Measurements from ENCODE around the gene MIX23. TPM values are rescaled to one million over a fixed set of nuclear protein-coding genes. Genes with fewer than 3 reads are reported as not detected.

Gene MIX23
- polyA plus RNA-seq, 2 donors, result 32.9 to 41.9 TPM

GRCh38 chr3:122410639-122411038 lies 27.6 kb upstream of the MIX23 start:
- no peak overlapping the region for H3K4me3 ChIP-seq (ENCODE audit: low read depth in 1 of 2, low read length in 2 of 2)
- 86 to 89% methylated on average over 6 of the region's 6 CpGs for WGBS, 2 donors

DNA sequence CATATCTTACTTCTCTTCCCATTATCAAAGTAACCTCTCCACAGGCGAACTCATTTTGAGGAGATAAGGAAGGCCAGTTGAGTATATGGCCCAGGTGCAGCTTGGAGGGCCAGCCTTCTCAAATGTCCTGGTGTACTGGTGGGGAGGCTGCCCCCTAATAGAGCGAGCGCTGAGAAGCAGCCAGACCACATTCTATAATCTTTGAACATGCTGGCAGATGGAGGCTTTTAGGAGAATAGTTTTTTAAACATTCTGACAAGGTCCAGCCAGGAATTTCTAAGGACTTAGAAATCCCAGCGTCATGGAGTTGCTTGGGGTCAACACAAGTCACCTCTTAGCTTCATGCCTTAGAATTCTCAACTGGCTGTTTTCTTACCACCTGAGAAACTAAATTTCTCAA lies 27.1 kb upstream of the MIX23 start:
- H3K27ac ChIP-seq (ENCODE audit: low read depth in 2 of 2, low read length in 1 of 2), result no peak overlapping the region
- no peaks in the 10 kb centered on the region for H3K4me1 ChIP-seq (ENCODE audit: control insufficient read depth in 2 of 2, insufficient read depth in 2 of 2, low read length in 1 of 2)
- H3K4me3 ChIP-seq (ENCODE audit: low read depth in 1 of 2, low read length in 2 of 2), result no peak overlapping the region
- peaks cover 8 to 14% of the 10 kb centered on the region in 2 donors for H3K36me3 ChIP-seq (ENCODE audit: control insufficient read depth in 2 of 2, insufficient read depth in 2 of 2, low read length in 1 of 2)
- WGBS, 2 donors, result 84 to 87% methylated on average over 4 of the region's 4 CpGs
- no peaks in the 10 kb centered on the region for H3K9me3 ChIP-seq (ENCODE audit: control insufficient read depth in 2 of 2, insufficient read depth in 1 of 2, low read depth in 1 of 2, low read length in 1 of 2)
- no peaks in the 10 kb centered on the region for H3K27me3 ChIP-seq (ENCODE audit: control insufficient read depth in 1 of 2, insufficient read depth in 2 of 2, low read length in 2 of 2)

More at GRCh38 chr3:122410639-122411038, 27.6 kb upstream of the MIX23 start:
- Histone ChIP-seq H3K27me3 (ENCODE audit: control insufficient read depth in 1 of 2, insufficient read depth in 2 of 2, low read length in 2 of 2) (no peaks in the 10 kb centered on the region), H3K4me1 (ENCODE audit: control insufficient read depth in 2 of 2, insufficient read depth in 2 of 2, low read length in 1 of 2) (no peaks in the 10 kb centered on the region), H3K27ac (ENCODE audit: low read depth in 2 of 2, low read length in 1 of 2) (peak overlapping the region in 1 of 2 donors; percentile 30), H3K9me3 (ENCODE audit: control insufficient read depth in 2 of 2, insufficient read depth in 1 of 2, low read depth in 1 of 2, low read length in 1 of 2) (no peaks in the 10 kb centered on the region), H3K36me3 (ENCODE audit: control insufficient read depth in 2 of 2, insufficient read depth in 2 of 2, low read length in 1 of 2) (peaks cover 5 to 13% of the 10 kb centered on the region in 2 donors)

DNA sequence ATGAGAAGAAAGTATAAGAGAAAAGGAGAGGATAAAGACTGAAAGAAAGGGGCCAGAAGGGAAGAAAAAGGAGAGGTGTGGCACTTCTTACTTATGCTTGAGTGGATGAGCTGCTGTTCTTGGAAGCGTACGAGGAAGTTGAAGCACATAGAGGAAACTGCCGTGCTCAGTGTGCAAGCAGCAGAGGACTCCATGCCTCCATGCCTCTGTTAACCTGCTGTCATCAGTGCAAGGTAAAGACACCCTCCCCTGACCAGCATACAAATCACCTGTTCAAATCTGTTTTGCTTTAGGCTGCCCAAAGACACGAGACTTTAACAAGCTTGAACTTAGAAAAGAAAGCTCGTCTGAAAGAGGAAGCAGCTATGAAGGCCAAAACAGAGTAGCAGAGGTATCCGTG lies 26.4 kb upstream of the MIX23 start:
- WGBS, 2 donors, result 60 to 66% methylated on average over 6 of the region's 6 CpGs
- peak overlapping the region in 1 of 2 donors; percentile 9 for H3K27ac ChIP-seq (ENCODE audit: low read depth in 2 of 2, low read length in 1 of 2)
- H3K4me3 ChIP-seq (ENCODE audit: low read depth in 1 of 2, low read length in 2 of 2), result no peak overlapping the region
- no peaks in the 10 kb centered on the region for H3K4me1 ChIP-seq (ENCODE audit: control insufficient read depth in 2 of 2, insufficient read depth in 2 of 2, low read length in 1 of 2)
- H3K9me3 ChIP-seq (ENCODE audit: control insufficient read depth in 2 of 2, insufficient read depth in 1 of 2, low read depth in 1 of 2, low read length in 1 of 2), result no peaks in the 10 kb centered on the region
- no peaks in the 10 kb centered on the region for H3K27me3 ChIP-seq (ENCODE audit: control insufficient read depth in 1 of 2, insufficient read depth in 2 of 2, low read length in 2 of 2)
- H3K36me3 ChIP-seq (ENCODE audit: control insufficient read depth in 2 of 2, insufficient read depth in 2 of 2, low read length in 1 of 2), result peaks cover 8 to 18% of the 10 kb centered on the region in 2 donors

GRCh38 chr3:122407946-122408345 lies 24.9 kb upstream of the MIX23 start:
- H3K4me3 ChIP-seq (ENCODE audit: low read depth in 1 of 2, low read length in 2 of 2), result no peak overlapping the region
- no peaks in the 10 kb centered on the region for H3K4me1 ChIP-seq (ENCODE audit: control insufficient read depth in 2 of 2, insufficient read depth in 2 of 2, low read length in 1 of 2)
- no peaks in the 10 kb centered on the region for H3K27me3 ChIP-seq (ENCODE audit: control insufficient read depth in 1 of 2, insufficient read depth in 2 of 2, low read length in 2 of 2)
- H3K27ac ChIP-seq (ENCODE audit: low read depth in 2 of 2, low read length in 1 of 2), result no peak overlapping the region
- peaks cover 8 to 20% of the 10 kb centered on the region in 2 donors for H3K36me3 ChIP-seq (ENCODE audit: control insufficient read depth in 2 of 2, insufficient read depth in 2 of 2, low read length in 1 of 2)
- WGBS, 2 donors, result 76 to 92% methylated on average over 1 of the region's 1 CpG
- no peaks in the 10 kb centered on the region for H3K9me3 ChIP-seq (ENCODE audit: control insufficient read depth in 2 of 2, insufficient read depth in 1 of 2, low read depth in 1 of 2, low read length in 1 of 2)

GRCh38 chr3:122406198-122406597 lies 23.2 kb upstream of the MIX23 start:
- no peaks in the 10 kb centered on the region for H3K4me1 ChIP-seq (ENCODE audit: control insufficient read depth in 2 of 2, insufficient read depth in 2 of 2, low read length in 1 of 2)
- no peaks in the 10 kb centered on the region for H3K9me3 ChIP-seq (ENCODE audit: control insufficient read depth in 2 of 2, insufficient read depth in 1 of 2, low read depth in 1 of 2, low read length in 1 of 2)
- no peak overlapping the region for H3K4me3 ChIP-seq (ENCODE audit: low read depth in 1 of 2, low read length in 2 of 2)
- H3K36me3 ChIP-seq (ENCODE audit: control insufficient read depth in 2 of 2, insufficient read depth in 2 of 2, low read length in 1 of 2), result peaks cover 8 to 22% of the 10 kb centered on the region in 2 donors
- no peak overlapping the region for H3K27ac ChIP-seq (ENCODE audit: low read depth in 2 of 2, low read length in 1 of 2)
- 79 to 93% methylated on average over 4 of the region's 4 CpGs for WGBS, 2 donors
- no peaks in the 10 kb centered on the region for H3K27me3 ChIP-seq (ENCODE audit: control insufficient read depth in 1 of 2, insufficient read depth in 2 of 2, low read length in 2 of 2)

DNA sequence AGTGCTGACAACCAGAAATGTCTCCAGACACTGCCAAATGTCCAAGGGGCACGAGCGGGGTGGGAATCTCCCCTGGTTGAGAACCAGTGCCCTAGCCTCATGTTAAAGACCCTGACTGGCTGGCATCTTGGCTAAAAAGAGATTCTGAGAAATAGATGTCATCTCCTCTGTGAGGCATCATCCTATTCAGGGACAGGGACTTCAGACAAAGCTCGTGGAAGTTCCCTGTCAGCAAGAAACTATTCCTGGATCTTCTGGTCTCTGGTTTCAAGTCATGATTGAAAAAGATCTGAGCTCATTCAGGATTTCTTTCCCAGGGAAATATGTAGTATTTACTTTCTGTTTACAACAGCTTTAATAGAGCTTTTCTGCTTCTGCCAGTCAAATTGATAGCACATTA lies 22.0 kb upstream of the MIX23 start:
- Histone ChIP-seq H3K4me3 (ENCODE audit: low read depth in 1 of 2, low read length in 2 of 2) (no peak overlapping the region), H3K4me1 (ENCODE audit: control insufficient read depth in 2 of 2, insufficient read depth in 2 of 2, low read length in 1 of 2) (no peaks in the 10 kb centered on the region), H3K27me3 (ENCODE audit: control insufficient read depth in 1 of 2, insufficient read depth in 2 of 2, low read length in 2 of 2) (no peaks in the 10 kb centered on the region), H3K27ac (ENCODE audit: low read depth in 2 of 2, low read length in 1 of 2) (no peak overlapping the region), H3K9me3 (ENCODE audit: control insufficient read depth in 2 of 2, insufficient read depth in 1 of 2, low read depth in 1 of 2, low read length in 1 of 2) (no peaks in the 10 kb centered on the region), H3K36me3 (ENCODE audit: control insufficient read depth in 2 of 2, insufficient read depth in 2 of 2, low read length in 1 of 2) (peaks cover 6 to 21% of the 10 kb centered on the region in 2 donors)
- 85 to 92% methylated on average over 3 of the region's 3 CpGs for WGBS, 2 donors

GRCh38 chr3:122403489-122403888 lies 20.5 kb upstream of the MIX23 start:
- Histone ChIP-seq H3K36me3 (ENCODE audit: control insufficient read depth in 2 of 2, insufficient read depth in 2 of 2, low read length in 1 of 2) (peaks cover 3 to 16% of the 10 kb centered on the region in 2 donors), H3K4me1 (ENCODE audit: control insufficient read depth in 2 of 2, insufficient read depth in 2 of 2, low read length in 1 of 2) (no peaks in the 10 kb centered on the region), H3K4me3 (ENCODE audit: low read depth in 1 of 2, low read length in 2 of 2) (no peak overlapping the region), H3K9me3 (ENCODE audit: control insufficient read depth in 2 of 2, insufficient read depth in 1 of 2, low read depth in 1 of 2, low read length in 1 of 2) (no peaks in the 10 kb centered on the region), H3K27me3 (ENCODE audit: control insufficient read depth in 1 of 2, insufficient read depth in 2 of 2, low read length in 2 of 2) (no peaks in the 10 kb centered on the region), H3K27ac (ENCODE audit: low read depth in 2 of 2, low read length in 1 of 2) (no peak overlapping the region)
- 87 to 91% methylated on average over 6 of the region's 6 CpGs for WGBS, 2 donors

GRCh38 chr3:122398920-122399319 lies 15.9 kb upstream of the MIX23 start:
- WGBS, 2 donors, result 97 to 98% methylated on average over 2 of the region's 2 CpGs
- no peaks in the 10 kb centered on the region for H3K9me3 ChIP-seq (ENCODE audit: control insufficient read depth in 2 of 2, insufficient read depth in 1 of 2, low read depth in 1 of 2, low read length in 1 of 2)

DNA sequence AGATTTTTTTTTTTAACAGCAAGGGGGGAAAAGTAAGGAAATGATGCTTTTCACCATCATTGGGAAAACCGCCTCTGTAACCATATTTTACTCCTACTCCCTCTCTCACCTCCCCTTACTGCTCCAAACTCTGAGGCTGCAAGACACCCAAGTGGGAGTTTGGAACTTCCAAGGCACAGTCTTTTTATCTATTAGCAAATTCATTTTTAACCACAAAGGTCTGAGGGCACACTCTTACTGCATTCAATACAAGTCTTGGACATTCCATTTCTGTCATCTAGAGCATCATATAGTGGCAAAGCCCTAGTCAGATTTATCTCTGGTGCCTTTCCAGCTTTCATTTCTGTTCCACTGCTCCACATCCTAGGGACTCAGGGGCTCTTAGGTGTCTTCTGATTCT lies 14.2 kb upstream of the MIX23 start:
- no peak overlapping the region for H3K27ac ChIP-seq (ENCODE audit: low read depth in 2 of 2, low read length in 1 of 2)
- WGBS, 2 donors, result 93 to 96% methylated on average over 1 of the region's 1 CpG
- H3K4me1 ChIP-seq (ENCODE audit: control insufficient read depth in 2 of 2, insufficient read depth in 2 of 2, low read length in 1 of 2), result no peaks in the 10 kb centered on the region
- no peaks in the 10 kb centered on the region for H3K27me3 ChIP-seq (ENCODE audit: control insufficient read depth in 1 of 2, insufficient read depth in 2 of 2, low read length in 2 of 2)
- H3K9me3 ChIP-seq (ENCODE audit: control insufficient read depth in 2 of 2, insufficient read depth in 1 of 2, low read depth in 1 of 2, low read length in 1 of 2), result no peaks in the 10 kb centered on the region
- H3K4me3 ChIP-seq (ENCODE audit: low read depth in 1 of 2, low read length in 2 of 2), result no peak overlapping the region
- no peaks in the 10 kb centered on the region for H3K36me3 ChIP-seq (ENCODE audit: control insufficient read depth in 2 of 2, insufficient read depth in 2 of 2, low read length in 1 of 2)

More at GRCh38 chr3:122398920-122399319, 15.9 kb upstream of the MIX23 start:
- H3K4me3 ChIP-seq (ENCODE audit: low read depth in 1 of 2, low read length in 2 of 2), result no peak overlapping the region
- no peaks in the 10 kb centered on the region for H3K27me3 ChIP-seq (ENCODE audit: control insufficient read depth in 1 of 2, insufficient read depth in 2 of 2, low read length in 2 of 2)
- H3K27ac ChIP-seq (ENCODE audit: low read depth in 2 of 2, low read length in 1 of 2), result no peak overlapping the region
- no peaks in the 10 kb centered on the region for H3K4me1 ChIP-seq (ENCODE audit: control insufficient read depth in 2 of 2, insufficient read depth in 2 of 2, low read length in 1 of 2)
- H3K36me3 ChIP-seq (ENCODE audit: control insufficient read depth in 2 of 2, insufficient read depth in 2 of 2, low read length in 1 of 2), result peaks cover 0 to 4% of the 10 kb centered on the region in 2 donors

- H3K4me1 ChIP-seq (ENCODE audit: control insufficient read depth in 2 of 2, insufficient read depth in 2 of 2, low read length in 1 of 2), result no peaks in the 10 kb centered on the region
- H3K9me3 ChIP-seq (ENCODE audit: control insufficient read depth in 2 of 2, insufficient read depth in 1 of 2, low read depth in 1 of 2, low read length in 1 of 2), result no peaks in the 10 kb centered on the region
- H3K36me3 ChIP-seq (ENCODE audit: control insufficient read depth in 2 of 2, insufficient read depth in 2 of 2, low read length in 1 of 2), result peaks cover 0 to under 1% of the 10 kb centered on the region in 2 donors
- H3K4me3 ChIP-seq (ENCODE audit: low read depth in 1 of 2, low read length in 2 of 2), result no peak overlapping the region
- H3K27me3 ChIP-seq (ENCODE audit: control insufficient read depth in 1 of 2, insufficient read depth in 2 of 2, low read length in 2 of 2), result no peaks in the 10 kb centered on the region
- no peak overlapping the region for H3K27ac ChIP-seq (ENCODE audit: low read depth in 2 of 2, low read length in 1 of 2)
These were observed 13.5 kb upstream of the MIX23 start for GRCh38 chr3:122396511-122396910.

Measured in esophagus (tissue), 2 donors.